HG02588 (cell line): ENCODE data around the gene AGAP3.

Experiments used
- ATAC-seq: cut with Tn5 transposase; IDR thresholded peaks from one replicate; pipeline ENCODE4 v1.9.1; 2021; ENCODE audit warnings: mild to moderate bottlenecking, moderate library complexity; ENCODE audit not compliant: unreplicated experiment

The AGAP3 gene

DNA sequence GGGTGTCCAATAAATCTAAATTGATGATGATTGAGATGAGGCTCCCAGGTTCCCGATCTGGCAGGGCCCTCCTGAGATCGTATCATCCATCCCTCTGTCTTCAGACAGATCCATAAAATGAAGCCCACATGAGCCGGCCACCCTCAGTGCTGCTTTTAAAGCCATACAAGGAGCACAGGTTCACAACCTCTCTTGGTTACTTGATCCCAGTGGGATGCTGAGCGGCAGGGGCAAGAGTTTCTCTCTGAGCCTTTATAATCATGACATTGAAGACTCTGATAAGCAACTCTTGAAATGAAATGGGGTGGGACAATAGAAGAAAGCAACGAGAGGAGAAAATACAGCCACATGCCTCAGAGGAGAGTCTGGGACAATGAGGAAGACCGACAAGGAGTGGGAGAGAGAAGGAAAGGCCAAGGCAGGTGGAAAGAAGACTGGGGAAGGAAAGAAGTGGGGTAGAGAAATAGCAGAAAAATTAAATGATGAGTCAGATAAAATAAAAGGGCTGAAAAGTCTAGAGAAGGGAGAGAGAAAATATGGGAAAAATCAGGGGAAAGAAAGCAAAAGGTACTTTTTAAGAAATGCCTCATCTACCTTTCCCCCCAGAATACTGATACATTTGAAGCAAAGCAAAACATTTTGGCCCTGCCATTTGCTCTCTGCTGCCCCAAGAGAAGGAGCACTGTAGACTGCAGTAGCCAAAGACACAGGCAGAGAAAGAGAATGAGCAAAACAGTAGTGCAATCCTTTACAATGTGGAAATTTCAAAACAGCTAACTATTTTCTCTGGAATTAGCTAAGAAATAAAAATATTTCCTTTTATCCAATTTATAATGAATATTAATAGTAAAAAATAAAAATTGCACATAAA lies 66.6 kb downstream of the AGAP3 start:
- ATAC-seq, result no peak

DNA sequence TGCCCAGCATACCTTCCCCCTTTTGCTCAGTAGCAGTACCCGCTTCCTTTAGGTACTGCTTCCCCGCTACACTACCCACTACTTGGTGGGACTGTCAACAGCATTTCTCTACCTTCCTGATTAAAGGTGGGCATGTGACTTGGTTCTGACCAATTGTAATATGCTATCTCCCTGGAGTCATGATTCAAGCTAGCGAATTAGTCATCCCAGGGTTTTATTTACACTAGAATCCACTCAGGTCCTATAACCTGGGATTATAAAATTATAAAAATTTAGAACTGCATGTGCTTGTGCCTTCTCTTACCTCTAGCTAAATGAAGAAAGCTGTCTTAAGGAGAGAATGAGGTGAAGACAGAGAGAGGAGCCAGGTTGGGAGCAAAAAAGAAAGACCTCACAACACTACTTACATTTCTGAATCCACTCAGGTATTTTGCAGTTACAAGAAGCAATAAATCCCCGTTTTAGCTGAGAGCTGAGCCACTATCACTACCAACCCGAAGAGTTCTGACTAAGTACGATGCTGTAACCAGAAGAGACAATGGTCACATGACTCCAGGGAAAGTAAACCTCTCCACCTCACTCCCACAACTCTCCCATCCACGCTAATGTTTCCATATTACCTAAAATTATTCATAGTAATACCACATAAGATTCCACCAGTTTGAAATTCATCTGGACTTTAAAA lies 71.5 kb downstream of the AGAP3 start:
- no peak for ATAC-seq

- no peak for ATAC-seq
Measured at GRCh38 chr7:151161757-151162156, 75.5 kb downstream of the AGAP3 start.

DNA sequence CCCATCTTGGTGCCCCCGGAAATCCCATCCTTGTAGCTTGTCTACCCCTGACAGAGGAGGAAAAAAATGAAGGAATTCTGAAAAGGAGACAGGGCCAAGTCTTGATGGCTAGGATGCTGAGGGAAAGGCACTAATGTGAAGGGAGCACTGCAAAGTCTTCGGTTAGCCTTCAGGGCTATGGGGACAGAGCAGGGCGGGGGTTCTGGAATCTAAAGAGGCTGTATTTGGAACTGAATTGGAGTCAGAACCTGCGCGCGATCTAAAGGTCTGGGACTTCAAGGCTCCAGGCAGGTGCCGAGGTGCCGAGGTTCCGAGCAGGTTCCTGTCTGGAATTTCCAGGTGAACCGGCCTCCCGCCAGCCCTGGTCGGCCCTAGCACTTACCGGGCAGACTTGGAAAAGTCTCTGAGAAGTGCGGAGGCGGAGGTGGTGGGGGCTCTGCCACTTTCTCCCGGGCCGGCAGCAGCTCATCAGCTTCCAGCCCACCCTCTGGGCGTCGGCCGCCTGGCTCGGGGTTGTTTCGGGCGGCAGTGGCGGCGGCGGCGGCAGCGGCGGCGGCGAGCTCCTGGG lies 80.4 kb downstream of the AGAP3 start:
- ATAC-seq, result no peak

- no peak for ATAC-seq
Measured at GRCh38 chr7:151167197-151167961, 81.1 kb downstream of the AGAP3 start, which contains the start of gene GBX1. TSS of gene GBX1 (minus strand) at chr7:151167694. CDS start at chr7:151167548, 146 bp downstream.

DNA sequence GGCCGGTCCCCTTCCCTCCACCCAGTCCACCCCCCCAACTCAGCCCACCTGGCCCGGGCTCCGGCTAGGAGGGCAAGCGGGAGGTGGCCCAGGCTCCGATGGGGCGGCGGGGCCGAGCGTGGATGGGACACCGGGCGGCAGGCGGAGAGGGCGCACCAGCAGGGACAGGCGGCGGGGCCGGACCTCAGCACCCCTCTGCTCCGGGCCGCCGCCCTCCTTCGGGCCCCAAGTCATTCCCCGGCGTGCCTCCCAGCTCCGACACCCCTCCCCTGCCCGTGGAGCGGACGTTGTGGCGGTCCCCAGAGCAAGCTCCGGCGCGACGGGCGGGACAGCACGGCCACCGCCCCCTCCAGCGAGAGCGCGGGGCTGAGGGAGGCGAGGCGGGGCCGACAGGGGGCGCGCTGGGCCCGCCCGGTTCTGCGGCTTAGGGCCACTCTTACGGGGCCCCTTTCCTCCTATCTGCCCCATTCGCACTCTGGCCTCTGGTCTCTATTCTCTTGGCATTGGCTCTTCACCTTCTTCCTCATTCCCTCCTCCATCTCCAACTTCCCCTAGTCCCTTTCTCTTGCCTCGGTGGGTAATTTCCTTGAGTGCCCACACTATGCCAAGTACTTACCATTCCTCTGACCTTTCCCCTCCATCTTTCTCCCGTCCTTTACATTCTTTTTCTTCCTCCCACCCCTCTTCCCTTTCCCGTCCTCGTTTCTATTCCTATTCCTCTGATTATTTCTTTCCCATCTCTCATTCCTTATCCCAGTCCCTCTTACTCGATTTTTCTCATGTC lies 81.9 kb downstream of the AGAP3 start:
- ATAC-seq, result no peak

DNA sequence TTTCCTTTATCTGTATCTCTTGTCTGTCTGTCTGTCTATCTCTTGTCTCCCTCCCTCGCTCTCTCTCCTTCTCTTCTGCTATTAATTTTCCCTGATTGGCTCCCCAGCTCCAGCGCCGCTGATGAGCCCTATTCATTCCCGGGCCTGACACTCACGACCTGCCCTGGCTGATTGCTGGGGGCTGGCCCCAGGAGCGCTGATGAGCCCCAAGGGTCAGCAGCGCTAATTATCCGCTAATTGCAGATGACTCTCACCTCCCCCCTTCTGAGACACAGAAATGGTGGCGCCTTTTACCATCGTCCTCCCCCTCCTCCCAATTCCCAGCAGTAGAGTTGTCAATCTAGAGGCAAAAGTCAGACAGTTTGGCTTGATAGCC lies 82.5 kb downstream of the AGAP3 start:
- ATAC-seq, result no peak

DNA sequence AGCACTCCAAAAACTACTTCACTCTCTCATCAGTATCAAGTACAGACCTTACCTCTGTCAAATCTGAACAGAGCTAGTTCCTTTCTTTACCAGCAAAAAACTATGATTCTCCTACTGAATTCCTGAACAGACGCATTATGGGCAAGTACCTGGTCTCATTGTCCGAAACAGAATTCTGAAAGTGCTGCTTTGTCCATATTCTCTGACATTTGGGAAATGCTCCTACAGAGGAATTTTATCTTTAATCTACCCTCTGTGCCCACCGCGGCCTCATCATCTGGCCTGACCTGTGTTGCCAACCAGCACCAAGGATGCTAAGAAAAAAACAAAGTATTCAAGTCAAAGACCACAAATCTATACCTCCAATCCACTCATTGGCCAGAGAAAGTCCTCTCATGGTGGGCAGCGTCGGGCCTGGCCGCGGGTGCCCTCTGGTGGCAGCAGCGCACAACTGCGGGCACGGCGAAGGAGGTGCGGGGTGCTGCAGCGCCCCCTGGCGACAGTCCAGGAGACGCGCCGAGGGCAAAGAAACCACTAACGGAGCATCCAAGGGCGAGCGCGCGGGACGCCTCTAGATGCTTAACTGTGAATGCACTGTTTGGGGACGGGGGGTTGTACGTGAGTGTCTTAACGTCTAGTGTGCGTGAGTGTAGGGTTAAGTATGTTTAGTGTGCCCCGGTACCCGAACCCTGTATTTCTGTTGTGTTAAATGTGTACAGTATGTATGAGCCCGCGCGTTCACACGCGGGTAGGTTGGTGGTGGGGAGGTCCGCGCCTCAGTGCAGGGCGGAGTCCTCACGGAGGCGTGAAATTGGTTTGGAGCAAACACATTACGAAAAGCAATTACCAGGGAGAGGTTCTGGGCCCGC lies 86.2 kb downstream of the AGAP3 start:
- ATAC-seq, result peak; percentile 67

DNA sequence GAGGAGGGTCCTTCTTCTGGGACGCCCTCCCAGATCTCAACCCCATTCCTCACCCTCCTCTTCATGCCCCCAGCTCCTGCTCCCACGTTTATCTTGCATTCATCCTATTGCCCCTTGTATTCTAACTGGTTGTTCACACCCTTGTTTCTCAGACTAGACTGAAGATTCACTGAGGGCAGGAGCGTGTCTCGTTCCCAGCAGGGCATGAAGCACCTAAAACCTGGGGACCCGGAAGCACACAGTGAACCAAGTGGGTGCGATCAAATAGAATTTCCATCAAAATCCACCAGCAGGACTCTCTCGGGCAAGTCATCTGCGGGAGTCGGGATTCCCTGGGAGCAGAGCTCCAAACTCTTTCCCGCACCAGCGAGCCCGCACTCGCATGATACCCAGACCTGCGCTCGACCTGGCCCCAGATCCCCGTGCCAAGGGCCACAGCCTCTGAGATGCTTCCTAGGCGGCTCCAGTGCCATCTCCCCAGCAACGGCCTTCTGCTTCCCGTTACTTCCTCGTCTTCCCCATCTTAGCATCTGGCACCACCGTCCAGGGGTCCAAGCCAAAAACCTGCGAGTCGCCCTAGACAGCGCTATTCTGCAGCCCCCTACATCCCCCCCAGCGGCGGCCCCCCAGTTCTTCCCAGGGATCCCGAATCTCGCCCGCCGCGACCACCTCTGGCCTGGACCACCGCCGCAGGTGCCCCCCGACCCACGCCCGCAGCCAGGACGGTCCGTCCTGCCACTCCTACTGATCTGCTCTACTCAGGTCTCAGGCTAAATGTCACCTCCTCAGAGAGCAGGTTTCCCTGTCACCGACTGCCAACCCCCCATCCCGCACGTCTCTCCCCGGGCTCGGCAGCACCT lies 87.3 kb downstream of the AGAP3 start:
- ATAC-seq, result no peak

- ATAC-seq, result no peak
Measured at GRCh38 chr7:151174246-151175046, 88.2 kb downstream of the AGAP3 start.

- ATAC-seq, result no peak
Measured at GRCh38 chr7:151175047-151175792, 88.9 kb downstream of the AGAP3 start.

- no peak for ATAC-seq
Measured at GRCh38 chr7:151175793-151176311, 89.6 kb downstream of the AGAP3 start.

GRCh38 chr7:151176401-151176800 lies 90.1 kb downstream of the AGAP3 start:
- ATAC-seq, result no peak

DNA sequence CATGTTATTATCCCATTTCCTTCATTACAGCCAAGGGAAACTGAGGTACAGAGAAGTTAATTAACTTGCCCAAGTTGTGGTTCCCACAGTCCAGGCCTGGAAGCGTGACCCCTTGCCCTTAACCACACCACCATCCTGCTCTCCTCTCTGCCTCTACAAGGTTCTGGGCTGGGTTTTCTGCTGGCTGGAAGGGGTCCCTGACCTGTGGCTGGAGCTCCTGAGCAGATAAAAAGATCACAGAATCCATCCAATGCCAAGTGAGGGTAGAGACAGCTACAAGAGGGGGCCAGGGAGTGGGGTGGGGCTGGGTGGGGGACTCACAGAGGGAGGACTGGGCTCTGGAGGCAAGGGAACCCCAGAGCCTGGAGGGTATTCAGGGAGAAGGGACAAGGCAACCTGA lies 91.0 kb downstream of the AGAP3 start:
- ATAC-seq, result no peak

DNA sequence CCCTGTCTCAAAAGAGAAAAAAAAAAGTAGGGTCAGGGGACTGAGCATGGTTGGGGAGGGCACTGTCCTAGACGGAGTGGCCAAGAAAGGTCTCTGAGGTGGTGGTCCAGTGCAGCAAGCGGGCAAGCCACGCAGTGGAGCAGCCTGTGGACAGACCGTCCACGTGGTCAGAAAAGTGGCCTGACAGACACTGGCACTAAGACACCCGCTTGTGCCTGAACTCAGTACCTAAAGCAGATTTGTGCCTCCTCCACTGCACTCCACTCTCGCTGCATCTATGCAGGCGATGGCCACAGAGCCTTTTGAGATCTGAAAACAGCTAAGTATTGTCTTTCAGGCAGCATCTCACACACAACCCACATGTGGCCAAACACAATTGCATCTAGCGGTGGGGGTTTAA lies 92.0 kb downstream of the AGAP3 start:
- no peak for ATAC-seq

DNA sequence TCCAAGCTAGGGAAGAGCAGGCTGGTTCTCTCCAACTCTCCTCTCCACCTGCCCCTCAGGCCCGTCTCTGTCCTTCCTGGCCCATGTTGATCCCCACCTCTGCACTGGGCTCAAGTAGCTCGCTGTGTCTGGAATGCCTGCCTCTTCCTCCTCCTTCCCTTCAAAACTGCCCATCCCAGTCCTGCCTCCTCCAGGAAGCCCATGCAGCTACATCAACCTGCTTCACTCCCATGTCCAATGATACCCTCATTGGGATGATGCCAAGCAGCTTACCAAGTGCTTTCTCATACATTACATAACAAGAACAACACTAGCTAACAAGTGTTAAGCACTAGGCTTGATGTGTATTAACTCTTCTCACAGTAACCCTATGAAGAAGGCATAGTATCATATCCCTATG lies 92.6 kb downstream of the AGAP3 start:
- no peak for ATAC-seq
